Measurements from ENCODE around the gene ADAMTS14. TPM values are rescaled to one million over a fixed set of nuclear protein-coding genes. Genes with fewer than 3 reads are reported as not detected.
"Not testable (repeated sequence)": the region's sequence is repeated elsewhere in the genome, so short reads cannot be mapped to it uniquely, and the experiment has no call there.

Gene ADAMTS14
- total RNA-seq, 1 donor: not detected

DNA sequence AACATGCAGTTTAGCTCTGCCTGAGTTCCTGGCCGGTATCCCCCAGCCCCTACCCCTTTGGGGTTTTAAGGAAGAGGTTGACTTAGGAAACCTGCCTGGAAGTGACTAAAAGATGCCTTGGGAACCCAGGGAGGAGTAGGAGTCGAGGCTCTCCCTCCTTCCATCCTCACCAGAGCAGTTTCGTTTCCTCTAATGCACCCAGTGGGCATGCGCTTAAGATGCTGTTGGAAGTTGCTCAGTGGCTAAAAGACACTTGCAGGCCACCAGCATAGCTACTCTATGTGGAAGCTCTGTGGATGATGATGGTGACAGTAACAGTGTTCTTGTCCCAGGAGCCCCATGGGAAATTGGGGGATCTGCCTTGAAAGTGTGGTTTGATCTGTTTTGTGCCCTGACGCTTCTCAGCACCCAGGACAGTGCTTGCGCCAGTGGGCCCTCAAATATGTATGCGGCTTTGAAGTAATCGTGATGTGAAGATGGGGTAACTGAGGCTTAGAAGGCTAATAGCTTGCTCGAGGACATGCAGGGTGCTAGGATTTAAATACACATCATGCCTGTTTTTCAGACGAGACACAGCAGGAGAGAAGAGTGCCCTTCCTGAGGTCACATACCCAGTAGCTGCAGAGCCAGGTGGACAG is 80.8 kb downstream of the ADAMTS14 start:
- Histone ChIP-seq H3K4me3 (ENCODE audit: low read length) (no peak overlapping the region), H3K9me3 (ENCODE audit: low read depth, low read length) (no peaks in the 10 kb centered on the region), H3K27me3 (ENCODE audit: insufficient read depth, low read length) (no peaks in the 10 kb centered on the region), H3K4me1 (ENCODE audit: insufficient read depth, low read length) (no peaks in the 10 kb centered on the region)

DNA sequence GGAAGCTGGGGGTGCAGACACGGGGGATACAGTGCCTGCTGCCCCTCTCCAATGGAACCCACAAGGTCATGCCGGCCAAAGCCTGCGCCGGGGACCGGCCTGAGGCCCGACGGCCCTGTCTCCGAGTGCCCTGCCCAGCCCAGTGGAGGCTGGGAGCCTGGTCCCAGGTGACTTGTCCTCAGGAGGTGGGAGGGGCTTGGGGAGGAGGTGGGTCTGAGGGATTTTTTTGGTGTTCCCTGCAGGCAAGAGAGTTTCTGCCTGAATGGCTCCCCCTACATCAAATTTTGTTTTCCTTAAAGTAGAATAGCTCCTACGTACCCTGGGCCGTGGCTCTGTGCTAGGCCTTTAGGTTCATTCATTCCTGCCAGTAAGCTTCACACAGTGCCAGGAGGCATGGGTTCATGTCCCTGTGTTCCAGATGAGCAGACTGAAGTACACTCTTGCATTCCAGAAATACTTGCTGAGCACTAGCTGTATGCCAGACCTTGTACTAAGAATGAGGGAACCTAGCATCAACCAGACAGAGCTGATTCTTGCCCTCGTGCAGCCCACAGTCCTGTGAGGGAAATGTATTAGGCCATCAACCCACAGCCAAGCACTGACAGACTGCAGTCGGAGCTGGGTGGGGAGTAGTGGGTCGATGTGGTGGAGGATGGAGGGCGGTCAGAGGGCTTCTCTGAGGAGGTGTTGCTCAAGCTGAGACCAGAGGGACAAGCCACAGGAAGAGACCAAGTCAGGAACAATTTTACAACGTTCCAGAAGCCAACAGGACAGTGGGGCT is 81.7 kb downstream of the ADAMTS14 start:
- Histone ChIP-seq H3K27me3 (ENCODE audit: insufficient read depth, low read length) (no peaks in the 10 kb centered on the region), H3K4me1 (ENCODE audit: insufficient read depth, low read length) (peaks cover 4% of the 10 kb centered on the region), H3K4me3 (ENCODE audit: low read length) (no peak overlapping the region), H3K9me3 (ENCODE audit: low read depth, low read length) (no peaks in the 10 kb centered on the region)

DNA sequence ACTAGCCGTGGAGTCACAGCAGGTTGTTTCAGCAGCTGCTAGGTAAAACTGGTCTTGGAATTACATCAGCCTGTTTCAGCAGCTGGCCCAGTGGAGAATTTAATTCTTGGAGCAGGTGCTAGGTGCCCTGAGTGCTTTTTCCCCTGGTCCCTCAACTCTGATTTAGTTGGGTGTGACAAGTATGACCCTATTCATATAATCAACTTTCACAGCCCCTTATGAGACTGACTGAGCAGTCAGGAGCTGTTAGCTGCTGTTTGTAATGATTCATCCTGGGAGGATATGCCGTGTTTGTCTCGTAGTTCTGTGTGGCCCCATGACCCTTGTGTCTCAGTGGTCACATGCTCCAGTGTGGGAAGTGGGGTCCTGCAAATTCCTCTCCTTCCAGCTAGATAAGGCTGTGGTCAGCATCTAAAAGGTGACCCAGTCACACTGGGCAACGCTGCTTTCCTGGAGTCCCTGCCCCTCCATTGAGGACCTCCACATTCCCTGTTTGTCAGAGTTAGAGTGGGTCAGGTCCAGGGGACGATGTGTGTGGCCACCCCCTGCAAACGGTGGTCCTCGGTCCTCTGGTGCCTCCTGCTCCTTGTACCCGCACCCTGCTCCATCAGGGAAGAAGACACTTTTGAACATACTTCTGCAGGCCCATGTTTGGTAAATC is 84.5 kb downstream of the ADAMTS14 start:
- no peaks in the 10 kb centered on the region for H3K27me3 ChIP-seq (ENCODE audit: insufficient read depth, low read length)

DNA sequence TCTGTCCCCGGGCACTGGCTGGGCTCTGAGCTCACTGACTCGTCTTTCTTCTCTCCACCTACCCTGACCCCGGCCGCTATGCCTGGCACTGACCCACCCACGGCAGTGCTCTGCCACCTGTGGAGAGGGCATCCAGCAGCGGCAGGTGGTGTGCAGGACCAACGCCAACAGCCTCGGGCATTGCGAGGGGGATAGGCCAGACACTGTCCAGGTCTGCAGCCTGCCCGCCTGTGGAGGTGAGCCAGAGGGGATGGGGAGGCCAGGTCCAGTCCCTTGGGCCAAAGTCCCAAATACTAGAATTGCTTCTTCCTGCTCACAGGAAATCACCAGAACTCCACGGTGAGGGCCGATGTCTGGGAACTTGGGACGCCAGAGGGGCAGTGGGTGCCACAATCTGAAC is 85.5 kb downstream of the ADAMTS14 start:
- H3K9me3 ChIP-seq (ENCODE audit: low read depth, low read length): no peaks in the 10 kb centered on the region
- no peaks in the 10 kb centered on the region for H3K27me3 ChIP-seq (ENCODE audit: insufficient read depth, low read length)
- peaks cover 6% of the 10 kb centered on the region for H3K4me1 ChIP-seq (ENCODE audit: insufficient read depth, low read length)
- H3K4me3 ChIP-seq (ENCODE audit: low read length): no peak overlapping the region

More for the DNA sequence above, 84.5 kb downstream of the ADAMTS14 start:
- Histone ChIP-seq H3K4me3 (ENCODE audit: low read length) (no peak overlapping the region), H3K4me1 (ENCODE audit: insufficient read depth, low read length) (peaks cover 6% of the 10 kb centered on the region), H3K9me3 (ENCODE audit: low read depth, low read length) (no peaks in the 10 kb centered on the region)

DNA sequence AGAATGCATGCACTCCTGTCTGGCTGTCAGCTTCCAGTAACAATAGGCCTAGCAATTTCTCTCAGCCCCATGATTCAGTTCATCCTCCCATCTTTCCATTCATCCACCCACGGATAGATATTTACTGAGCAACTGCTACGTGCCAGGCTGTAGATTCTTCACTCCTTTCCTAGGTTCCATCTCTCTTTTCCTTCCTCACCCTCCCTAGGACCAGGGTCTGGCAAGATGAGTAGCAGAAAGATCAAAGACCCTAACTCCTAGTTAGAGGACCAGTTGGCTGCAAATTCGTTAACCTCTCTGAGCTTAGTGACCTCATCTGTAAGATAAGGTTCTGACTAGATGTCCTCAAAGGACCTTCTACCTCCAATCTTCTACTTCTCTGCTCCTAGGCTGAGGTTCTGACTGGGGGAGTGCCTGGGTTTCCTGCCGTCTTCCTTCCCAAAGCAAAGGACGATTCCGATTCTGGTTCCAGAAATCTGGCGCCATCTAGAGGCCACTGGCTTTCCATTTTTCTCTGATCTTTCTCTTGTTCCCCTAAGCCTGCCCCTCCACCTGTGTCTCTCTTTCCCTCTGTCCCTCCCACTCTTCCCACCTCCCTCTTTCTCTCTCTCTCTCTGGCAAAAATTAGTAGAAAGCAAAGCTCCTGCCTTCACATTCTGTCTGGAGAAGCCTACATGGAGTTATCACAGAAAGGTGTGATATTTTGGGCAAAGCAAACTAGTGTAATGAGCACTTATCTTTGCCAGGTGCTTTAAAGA is 86.6 kb downstream of the ADAMTS14 start:
- Histone ChIP-seq H3K4me3 (ENCODE audit: low read length) (no peak overlapping the region), H3K4me1 (ENCODE audit: insufficient read depth, low read length) (peaks cover 6% of the 10 kb centered on the region), H3K27me3 (ENCODE audit: insufficient read depth, low read length) (no peaks in the 10 kb centered on the region), H3K9me3 (ENCODE audit: low read depth, low read length) (no peaks in the 10 kb centered on the region)

DNA sequence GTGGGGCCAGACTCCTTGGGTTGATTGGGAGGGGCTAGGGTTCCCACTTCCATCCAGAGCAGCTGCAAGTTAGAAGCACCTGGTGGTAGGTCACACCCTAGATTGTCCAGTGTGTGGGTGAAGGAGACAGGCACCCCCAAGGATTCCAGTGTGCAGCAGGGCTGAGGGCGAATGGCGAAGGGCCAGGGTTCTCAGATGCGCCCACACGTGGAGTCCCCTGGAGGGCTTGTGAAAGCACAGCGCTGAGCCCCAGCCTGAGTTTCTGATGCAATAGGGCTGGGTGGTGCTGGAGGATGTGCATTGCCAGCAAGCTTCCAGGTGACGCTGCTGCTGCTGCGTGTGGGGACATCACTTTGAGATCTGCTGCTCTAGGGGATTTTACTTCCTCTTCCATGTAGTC is 87.5 kb downstream of the ADAMTS14 start:
- H3K4me3 ChIP-seq (ENCODE audit: low read length): no peak overlapping the region
- H3K4me1 ChIP-seq (ENCODE audit: insufficient read depth, low read length): peaks cover 6% of the 10 kb centered on the region
- H3K9me3 ChIP-seq (ENCODE audit: low read depth, low read length): no peaks in the 10 kb centered on the region
- no peaks in the 10 kb centered on the region for H3K27me3 ChIP-seq (ENCODE audit: insufficient read depth, low read length)

DNA sequence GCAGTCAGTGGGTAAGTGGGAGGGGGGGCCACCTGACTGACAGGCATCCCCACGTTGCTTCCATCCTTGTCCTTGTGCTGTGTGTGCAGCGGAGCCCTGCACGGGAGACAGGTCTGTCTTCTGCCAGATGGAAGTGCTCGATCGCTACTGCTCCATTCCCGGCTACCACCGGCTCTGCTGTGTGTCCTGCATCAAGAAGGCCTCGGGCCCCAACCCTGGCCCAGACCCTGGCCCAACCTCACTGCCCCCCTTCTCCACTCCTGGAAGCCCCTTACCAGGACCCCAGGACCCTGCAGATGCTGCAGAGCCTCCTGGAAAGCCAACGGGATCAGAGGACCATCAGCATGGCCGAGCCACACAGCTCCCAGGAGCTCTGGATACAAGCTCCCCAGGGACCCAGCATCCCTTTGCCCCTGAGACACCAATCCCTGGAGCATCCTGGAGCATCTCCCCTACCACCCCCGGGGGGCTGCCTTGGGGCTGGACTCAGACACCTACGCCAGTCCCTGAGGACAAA is 88.0 kb downstream of the ADAMTS14 start:
- Histone ChIP-seq H3K4me3 (ENCODE audit: low read length) (no peak overlapping the region), H3K4me1 (ENCODE audit: insufficient read depth, low read length) (peaks cover 6% of the 10 kb centered on the region), H3K9me3 (ENCODE audit: low read depth, low read length) (no peaks in the 10 kb centered on the region), H3K27me3 (ENCODE audit: insufficient read depth, low read length) (no peaks in the 10 kb centered on the region)

DNA sequence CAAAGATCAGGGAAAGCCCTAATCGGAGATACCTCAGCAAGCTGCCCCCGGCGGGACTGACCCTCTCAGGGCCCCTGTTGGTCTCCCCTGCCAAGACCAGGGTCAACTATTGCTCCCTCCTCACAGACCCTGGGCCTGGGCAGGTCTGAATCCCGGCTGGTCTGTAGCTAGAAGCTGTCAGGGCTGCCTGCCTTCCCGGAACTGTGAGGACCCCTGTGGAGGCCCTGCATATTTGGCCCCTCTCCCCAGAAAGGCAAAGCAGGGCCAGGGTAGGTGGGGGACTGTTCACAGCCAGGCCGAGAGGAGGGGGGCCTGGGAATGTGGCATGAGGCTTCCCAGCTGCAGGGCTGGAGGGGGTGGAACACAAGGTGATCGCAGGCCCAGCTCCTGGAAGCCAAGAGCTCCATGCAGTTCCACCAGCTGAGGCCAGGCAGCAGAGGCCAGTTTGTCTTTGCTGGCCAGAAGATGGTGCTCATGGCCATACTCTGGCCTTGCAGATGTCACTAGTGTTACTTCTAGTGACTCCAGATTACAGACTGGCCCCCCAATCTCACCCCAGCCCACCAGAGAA is 88.8 kb downstream of the ADAMTS14 start:
- H3K4me3 ChIP-seq (ENCODE audit: low read length): no peak overlapping the region
- H3K9me3 ChIP-seq (ENCODE audit: low read depth, low read length): no peaks in the 10 kb centered on the region
- peaks cover 6% of the 10 kb centered on the region for H3K4me1 ChIP-seq (ENCODE audit: insufficient read depth, low read length)
- H3K27me3 ChIP-seq (ENCODE audit: insufficient read depth, low read length): no peaks in the 10 kb centered on the region

DNA sequence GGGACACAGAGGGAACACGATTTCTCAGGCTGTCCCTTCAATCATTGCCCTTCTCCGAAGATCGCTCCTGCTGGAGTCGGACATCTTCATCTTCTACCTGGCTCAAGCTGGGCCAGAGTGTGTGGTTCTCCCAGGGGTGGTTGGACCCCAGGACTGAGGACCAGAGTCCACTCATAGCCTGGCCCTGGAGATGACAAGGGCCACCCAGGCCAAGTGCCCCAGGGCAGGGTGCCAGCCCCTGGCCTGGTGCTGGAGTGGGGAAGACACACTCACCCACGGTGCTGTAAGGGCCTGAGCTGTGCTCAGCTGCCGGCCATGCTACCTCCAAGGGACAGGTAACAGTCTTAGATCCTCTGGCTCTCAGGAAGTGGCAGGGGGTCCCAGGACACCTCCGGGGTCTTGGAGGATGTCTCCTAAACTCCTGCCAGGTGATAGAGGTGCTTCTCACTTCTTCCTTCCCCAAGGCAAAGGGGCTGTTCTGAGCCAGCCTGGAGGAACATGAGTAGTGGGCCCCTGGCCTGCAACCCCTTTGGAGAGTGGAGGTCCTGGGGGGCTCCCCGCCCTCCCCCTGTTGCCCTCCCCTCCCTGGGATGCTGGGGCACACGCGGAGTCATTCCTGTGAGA is 89.5 kb downstream of the ADAMTS14 start:
- Histone ChIP-seq H3K4me1 (ENCODE audit: insufficient read depth, low read length) (peaks cover 6% of the 10 kb centered on the region), H3K4me3 (ENCODE audit: low read length) (no peak overlapping the region), H3K27me3 (ENCODE audit: insufficient read depth, low read length) (no peaks in the 10 kb centered on the region), H3K9me3 (ENCODE audit: low read depth, low read length) (no peaks in the 10 kb centered on the region)

DNA sequence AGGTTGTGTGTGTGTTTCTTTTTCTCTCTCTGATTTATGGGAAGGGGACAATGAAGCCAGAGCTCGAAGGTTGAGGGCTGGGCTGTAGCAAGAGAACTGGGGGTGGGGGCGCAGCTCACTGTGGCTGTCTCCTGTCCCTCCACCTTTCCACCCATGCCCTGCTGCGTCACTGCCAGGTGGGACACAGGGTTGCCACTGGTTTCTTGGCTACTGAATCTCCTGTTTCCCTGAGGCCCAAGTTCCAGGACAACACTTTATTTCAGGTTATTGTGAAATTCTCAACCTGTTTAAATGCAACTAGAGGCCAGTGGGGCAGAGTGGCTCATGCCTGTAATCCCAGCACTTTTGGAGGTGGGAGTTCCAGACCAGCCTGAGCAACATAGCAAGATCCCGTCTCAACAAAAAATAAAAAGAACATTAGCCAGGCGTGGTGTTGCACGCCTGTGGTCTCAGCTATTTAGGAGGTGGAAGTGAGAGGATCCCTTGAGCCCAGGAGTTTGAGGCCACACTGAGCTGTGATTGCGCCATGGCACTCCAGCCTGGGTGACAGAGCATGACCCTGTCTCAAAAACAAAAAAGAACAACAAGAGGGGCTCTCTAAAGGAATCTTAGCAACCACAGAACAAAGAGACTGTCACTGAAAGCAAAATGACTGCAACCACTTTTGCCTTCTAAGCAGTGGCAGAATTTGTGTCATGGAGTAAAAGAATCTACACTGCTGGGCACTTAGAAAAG is 90.3 kb downstream of the ADAMTS14 start:
- H3K4me3 ChIP-seq (ENCODE audit: low read length): no peak overlapping the region
- no peaks in the 10 kb centered on the region for H3K27me3 ChIP-seq (ENCODE audit: insufficient read depth, low read length)
- peaks cover 6% of the 10 kb centered on the region for H3K4me1 ChIP-seq (ENCODE audit: insufficient read depth, low read length)
- no peaks in the 10 kb centered on the region for H3K9me3 ChIP-seq (ENCODE audit: low read depth, low read length)

DNA sequence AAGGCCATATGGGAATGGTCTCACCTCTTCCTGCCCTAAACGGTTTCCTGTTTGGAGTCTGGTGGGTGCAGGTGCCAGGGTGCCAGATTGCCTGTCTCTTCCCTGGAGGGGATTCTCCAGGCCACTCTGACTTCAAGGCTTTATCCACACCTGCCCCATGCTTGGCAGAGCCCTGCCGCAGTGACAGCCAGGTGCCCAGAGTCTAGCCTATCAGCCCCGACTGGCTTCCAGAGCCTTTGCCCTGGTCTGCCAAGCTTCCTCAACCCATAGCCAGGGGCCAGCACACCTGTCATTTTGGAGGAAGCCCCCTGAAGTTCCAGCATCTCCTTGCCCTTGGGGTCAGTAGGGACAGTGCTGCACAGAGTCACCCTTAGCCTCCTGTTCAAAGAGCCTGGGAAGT is 91.3 kb downstream of the ADAMTS14 start:
- Histone ChIP-seq H3K4me1 (ENCODE audit: insufficient read depth, low read length) (peaks cover 6% of the 10 kb centered on the region), H3K4me3 (ENCODE audit: low read length) (no peak overlapping the region), H3K27me3 (ENCODE audit: insufficient read depth, low read length) (no peaks in the 10 kb centered on the region), H3K9me3 (ENCODE audit: low read depth, low read length) (no peaks in the 10 kb centered on the region)

DNA sequence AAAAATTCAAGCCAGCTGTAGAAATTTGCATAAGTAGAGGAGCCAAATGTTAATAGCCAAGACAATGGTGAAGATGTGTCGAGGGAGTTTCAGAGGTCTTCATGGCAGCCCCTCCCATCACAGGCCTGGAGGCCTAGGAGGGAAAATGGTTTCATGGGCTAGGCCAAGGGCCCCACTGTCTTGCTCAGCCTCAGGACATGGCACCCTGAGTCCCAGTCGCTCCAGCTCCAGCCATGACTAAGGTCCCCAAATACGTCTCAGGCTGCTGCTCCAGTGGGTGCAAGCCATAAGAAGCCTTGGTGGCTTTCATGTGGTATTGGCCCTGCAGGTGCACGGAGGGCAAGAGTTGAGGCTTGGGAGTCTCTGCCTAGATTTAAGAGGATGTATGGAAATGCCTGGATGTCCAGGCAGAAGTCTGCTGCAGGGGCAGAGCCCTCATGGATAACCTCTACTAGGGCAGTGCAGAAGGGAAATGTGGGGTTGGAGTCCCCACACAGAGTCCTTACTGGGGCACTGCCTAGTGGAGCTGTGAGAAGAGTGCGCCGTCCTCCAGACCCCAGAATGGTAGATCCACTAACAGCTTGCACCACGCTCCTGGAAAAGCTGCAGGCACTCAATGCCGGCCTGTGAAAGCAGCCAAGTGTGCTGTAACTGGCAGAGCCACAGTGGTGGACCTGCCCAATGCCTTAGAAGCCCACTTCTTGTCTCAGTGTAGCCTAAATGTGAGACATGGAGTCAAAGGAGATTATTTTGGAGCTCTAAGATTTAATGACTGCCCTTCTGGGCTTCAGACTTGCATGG is 93.7 kb downstream of the ADAMTS14 start:
- H3K27me3 ChIP-seq (ENCODE audit: insufficient read depth, low read length): no peaks in the 10 kb centered on the region
- no peaks in the 10 kb centered on the region for H3K4me1 ChIP-seq (ENCODE audit: insufficient read depth, low read length)
- no peaks in the 10 kb centered on the region for H3K9me3 ChIP-seq (ENCODE audit: low read depth, low read length)
- H3K4me3 ChIP-seq (ENCODE audit: low read length): no peak overlapping the region

DNA sequence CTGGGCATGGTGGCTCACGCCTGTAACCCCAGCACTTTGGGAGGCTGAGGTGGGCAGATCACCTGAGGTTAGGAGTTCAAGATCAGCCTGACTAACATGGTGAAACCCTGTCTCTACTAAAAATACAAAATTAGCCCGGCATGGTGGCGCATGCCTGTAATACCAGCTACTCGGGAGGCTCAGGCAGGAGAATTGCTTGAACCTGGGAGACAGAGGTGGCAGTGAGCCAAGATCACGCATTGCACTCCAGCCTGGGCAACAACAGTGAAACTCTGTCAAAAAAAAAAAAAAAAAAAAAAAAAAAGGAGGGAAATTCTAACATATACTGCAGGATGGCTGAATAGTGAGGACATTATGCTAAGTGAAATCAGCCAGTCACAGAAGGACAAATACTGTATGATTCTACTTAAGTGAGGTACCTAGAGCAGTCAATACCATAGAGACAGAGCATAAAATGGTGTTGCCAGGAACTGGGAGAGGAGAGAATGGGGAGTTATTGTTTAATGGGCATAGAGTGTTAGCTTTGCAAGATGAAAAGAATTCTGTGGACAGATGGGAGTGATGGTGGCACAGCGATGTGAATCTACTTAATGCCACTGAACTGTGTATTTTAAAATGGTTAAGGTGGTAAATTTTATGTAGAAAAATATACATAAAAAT is 95.8 kb downstream of the ADAMTS14 start:
- not testable (repeated sequence) for H3K4me3 ChIP-seq (ENCODE audit: low read length); H3K27me3 ChIP-seq (ENCODE audit: insufficient read depth, low read length); H3K9me3 ChIP-seq (ENCODE audit: low read depth, low read length); H3K4me1 ChIP-seq (ENCODE audit: insufficient read depth, low read length)

All from mononuclear cell (primary cell).